CD14-positive monocyte (primary cell): Measurements from ENCODE around the gene CTNNA2. TPM values are rescaled to one million over a fixed set of nuclear protein-coding genes. Genes with fewer than 3 reads are reported as not detected.

Experiments
- DNase-seq, 3 donors: peaks; one replicate each; pipeline ENCODE4 v3.0.0-alpha.2; 2011 to 2022
- H2AFZ ChIP-seq: 2 replicates; pipeline ENCODE4 v1.6.0; 2012; ENCODE audit warnings: mild to moderate bottlenecking, low read depth, low read length, inconsistent platforms; ENCODE audit not compliant: insufficient read depth, poor library complexity, severe bottlenecking
- H3K27ac ChIP-seq, 2 donors: 1 replicate in 1 of 2; 2 replicates in 1 of 2; pipeline ENCODE4 v1.5.1; 2012 to 2013; ENCODE audit warnings: low read length in 2 of 2, control low read depth in 1 of 2, inconsistent platforms in 1 of 2, low read depth in 1 of 2, mild to moderate bottlenecking in 1 of 2
- H3K27me3 ChIP-seq, 2 donors: one replicate each; pipeline versions ENCODE4 v1.6.0 to v1.6.1; 2011 to 2013; ENCODE audit warnings: low read length in 2 of 2; ENCODE audit not compliant: control insufficient read depth in 2 of 2, insufficient read depth in 2 of 2
- H3K36me3 ChIP-seq, 2 donors: replicated peaks in 1 of 2; 1 replicate in 1 of 2; 2 replicates in 1 of 2; pipeline versions ENCODE4 v1.5.1 to v1.6.1; 2012 to 2013; ENCODE audit warnings: low read length in 2 of 2, control low read depth in 1 of 2, inconsistent platforms in 1 of 2, mild to moderate bottlenecking in 1 of 2; ENCODE audit not compliant: insufficient read depth in 2 of 2, control insufficient read depth in 1 of 2
- H3K4me1 ChIP-seq, 2 donors: 1 replicate in 1 of 2; 2 replicates in 1 of 2; pipeline versions ENCODE4 v1.5.1 to v1.6.1; 2012 to 2013; ENCODE audit warnings: low read length in 2 of 2, control low read depth in 1 of 2, inconsistent platforms in 1 of 2, mild to moderate bottlenecking in 1 of 2, moderate library complexity in 1 of 2; ENCODE audit not compliant: insufficient read depth in 2 of 2, control insufficient read depth in 1 of 2
- H3K4me2 ChIP-seq: replicated peaks from 2 replicates; pipeline ENCODE3; 2012; ENCODE audit warnings: low read length, moderate library complexity, mild to moderate bottlenecking; ENCODE audit not compliant: poor library complexity, severe bottlenecking; ENCODE audit errors: extremely low read depth
- H3K4me3 ChIP-seq, 3 experiments: fragments of 200-600 bp in 1 of 3; sonication (generic) in 1 of 3; replicated peaks in 1 of 3; 1 replicate in 2 of 3; 2 replicates in 1 of 3; pipeline ENCODE4 v1.5.1; 2011 to 2013; ENCODE audit warnings: low read length in 3 of 3, mild to moderate bottlenecking in 3 of 3, control low read depth in 2 of 3, low read depth in 2 of 3, inconsistent platforms in 1 of 3, moderate library complexity in 1 of 3
- H3K79me2 ChIP-seq: 2 replicates; pipeline ENCODE4 v1.6.0; 2012; ENCODE audit warnings: mild to moderate bottlenecking, control low read depth, inconsistent platforms, low read length, moderate library complexity; ENCODE audit not compliant: insufficient read depth
- H3K9ac ChIP-seq: 2 replicates; pipeline ENCODE4 v1.6.0; 2017; ENCODE audit warnings: low read length, mild to moderate bottlenecking; ENCODE audit not compliant: insufficient read depth, poor library complexity, severe bottlenecking
- H3K9me3 ChIP-seq, 2 donors: replicated peaks in 1 of 2; 1 replicate in 1 of 2; 2 replicates in 1 of 2; pipeline versions ENCODE4 v1.5.1 to v1.6.1; 2012 to 2013; ENCODE audit warnings: low read length in 2 of 2, control low read depth in 1 of 2; ENCODE audit not compliant: control insufficient read depth in 1 of 2, insufficient read depth in 1 of 2
- H4K20me1 ChIP-seq: 2 replicates; pipeline ENCODE4 v1.6.0; 2012; ENCODE audit warnings: mild to moderate bottlenecking, low read length, control low read depth, moderate library complexity; ENCODE audit not compliant: insufficient read depth
- H3K27ac Mint-ChIP-seq, 7 donors: one replicate each; pipeline ENCODE4 v1.8.0; 2020; ENCODE audit warnings: mild to moderate bottlenecking in 7 of 7, mixed read lengths in 7 of 7, moderate library complexity in 6 of 7, inconsistent platforms in 2 of 7
- H3K27me3 Mint-ChIP-seq, 3 donors: one replicate each; pipeline ENCODE4 v1.8.0; 2021 to 2022; ENCODE audit warnings: low read depth in 3 of 3, mild to moderate bottlenecking in 3 of 3, mixed read lengths in 3 of 3, moderate library complexity in 3 of 3, inconsistent platforms in 1 of 3
- H3K36me3 Mint-ChIP-seq, 2 donors: one replicate each; pipeline ENCODE4 v1.8.0; 2020; ENCODE audit warnings: mixed read lengths in 2 of 2, inconsistent platforms in 1 of 2, mild to moderate bottlenecking in 1 of 2
- H3K4me1 Mint-ChIP-seq: one replicate; pipeline ENCODE4 v1.8.0; 2020; ENCODE audit warnings: mild to moderate bottlenecking, mixed read lengths
- H3K4me3 Mint-ChIP-seq, 2 donors: one replicate each; pipeline ENCODE4 v1.8.0; 2020; ENCODE audit warnings: mild to moderate bottlenecking in 2 of 2, mixed read lengths in 2 of 2, moderate library complexity in 1 of 2
- H3K9me3 Mint-ChIP-seq, 7 donors: one replicate each; pipeline ENCODE4 v1.8.0; 2020 to 2022; ENCODE audit warnings: mixed read lengths in 7 of 7, mild to moderate bottlenecking in 6 of 7, moderate library complexity in 6 of 7, inconsistent platforms in 2 of 7
- WGBS: methylation state at CpG from one replicate; pipeline ENCODE4 v1.1.5; 2013; ENCODE audit warnings: missing lambda C conversion rate; ENCODE audit not compliant: insufficient coverage; 5-methylcytosine and 5-hydroxymethylcytosine counted together
- intact Hi-C, 2 donors: fragments of 100-400 bp; cut with micrococcal nuclease; formaldehyde crosslinking; loops; one replicate each; pipeline versions ENCODE4 v1.15.0 to v1.15.1; 2023
- polyA plus RNA-seq, 3 donors: library from polyadenylated mRNA; depleted of rRNA in 1 of 3; unstranded in 2 of 3; stranded (reverse) in 1 of 3; fragments of 300-500 nt in 2 of 3; fragments of >200 nt in 1 of 3; fragmentation: Illumina TruSeq in 2 of 3; gene quantifications; 1 replicate in 2 of 3; 2 replicates in 1 of 3; pipeline ENCODE4 v1.2.3, GENCODE V29; 2012 to 2021
- TF ChIP-seq, protein P1 (sequence below): fragments of 200-600 bp; IDR thresholded peaks from one replicate; pipeline ENCODE4 v1.8.0; 2022; ENCODE audit warnings: antibody characterized with exemption, mild to moderate bottlenecking

Gene CTNNA2
- polyA plus RNA-seq, 3 donors, result not detected

DNA sequence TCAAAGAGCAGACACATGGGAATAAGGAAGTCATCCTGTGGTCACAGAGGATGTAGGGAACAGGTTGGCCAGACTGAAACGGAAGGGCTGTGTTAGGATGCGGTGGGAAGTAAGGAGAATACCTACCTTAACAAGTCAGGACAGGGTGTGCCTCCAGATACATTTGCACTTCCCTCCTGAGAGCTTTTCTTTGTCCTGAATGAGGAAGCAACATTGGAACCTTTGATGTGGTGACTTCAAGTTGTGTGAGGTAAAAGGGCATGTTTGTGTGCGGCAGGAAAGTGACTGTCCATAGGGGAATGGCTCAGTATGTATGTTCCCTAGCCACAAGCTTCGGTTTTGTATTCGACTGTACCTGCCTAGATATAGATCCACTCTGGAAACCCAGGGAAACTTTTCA, 816.6 kb downstream of the CTNNA2 start:
- Mint-ChIP-seq H3K9me3 (peaks cover 0 to 5% (median 0%) of the 10 kb centered on the region in 7 donors), H3K27ac (no peak overlapping the region), H3K27me3 (peaks cover 0 to 4% (median 1%) of the 10 kb centered on the region in 3 donors), H3K36me3 (no peaks in the 10 kb centered on the region), H3K4me1 (no peaks in the 10 kb centered on the region), H3K4me3 (no peak overlapping the region)
- intact Hi-C loops, result no loop called here
- Histone ChIP-seq H2AFZ (no peak overlapping the region), H3K9ac (no peak overlapping the region), H3K4me2 (no peak overlapping the region), H3K27ac (no peak overlapping the region), H4K20me1 (no peaks in the 10 kb centered on the region), H3K9me3 (no peaks in the 10 kb centered on the region), H3K79me2 (no peaks in the 10 kb centered on the region), H3K4me3 (no peak overlapping the region), H3K36me3 (no peaks in the 10 kb centered on the region), H3K4me1 (no peaks in the 10 kb centered on the region), H3K27me3 (peaks cover 3 to 4% of the 10 kb centered on the region in 2 donors)
- no peak for DNase-seq
- 88% methylated on average over 3 of the region's 5 CpGs for WGBS
- TF ChIP-seq, protein P1, sequence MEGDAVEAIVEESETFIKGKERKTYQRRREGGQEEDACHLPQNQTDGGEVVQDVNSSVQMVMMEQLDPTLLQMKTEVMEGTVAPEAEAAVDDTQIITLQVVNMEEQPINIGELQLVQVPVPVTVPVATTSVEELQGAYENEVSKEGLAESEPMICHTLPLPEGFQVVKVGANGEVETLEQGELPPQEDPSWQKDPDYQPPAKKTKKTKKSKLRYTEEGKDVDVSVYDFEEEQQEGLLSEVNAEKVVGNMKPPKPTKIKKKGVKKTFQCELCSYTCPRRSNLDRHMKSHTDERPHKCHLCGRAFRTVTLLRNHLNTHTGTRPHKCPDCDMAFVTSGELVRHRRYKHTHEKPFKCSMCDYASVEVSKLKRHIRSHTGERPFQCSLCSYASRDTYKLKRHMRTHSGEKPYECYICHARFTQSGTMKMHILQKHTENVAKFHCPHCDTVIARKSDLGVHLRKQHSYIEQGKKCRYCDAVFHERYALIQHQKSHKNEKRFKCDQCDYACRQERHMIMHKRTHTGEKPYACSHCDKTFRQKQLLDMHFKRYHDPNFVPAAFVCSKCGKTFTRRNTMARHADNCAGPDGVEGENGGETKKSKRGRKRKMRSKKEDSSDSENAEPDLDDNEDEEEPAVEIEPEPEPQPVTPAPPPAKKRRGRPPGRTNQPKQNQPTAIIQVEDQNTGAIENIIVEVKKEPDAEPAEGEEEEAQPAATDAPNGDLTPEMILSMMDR, result no peak

DNA sequence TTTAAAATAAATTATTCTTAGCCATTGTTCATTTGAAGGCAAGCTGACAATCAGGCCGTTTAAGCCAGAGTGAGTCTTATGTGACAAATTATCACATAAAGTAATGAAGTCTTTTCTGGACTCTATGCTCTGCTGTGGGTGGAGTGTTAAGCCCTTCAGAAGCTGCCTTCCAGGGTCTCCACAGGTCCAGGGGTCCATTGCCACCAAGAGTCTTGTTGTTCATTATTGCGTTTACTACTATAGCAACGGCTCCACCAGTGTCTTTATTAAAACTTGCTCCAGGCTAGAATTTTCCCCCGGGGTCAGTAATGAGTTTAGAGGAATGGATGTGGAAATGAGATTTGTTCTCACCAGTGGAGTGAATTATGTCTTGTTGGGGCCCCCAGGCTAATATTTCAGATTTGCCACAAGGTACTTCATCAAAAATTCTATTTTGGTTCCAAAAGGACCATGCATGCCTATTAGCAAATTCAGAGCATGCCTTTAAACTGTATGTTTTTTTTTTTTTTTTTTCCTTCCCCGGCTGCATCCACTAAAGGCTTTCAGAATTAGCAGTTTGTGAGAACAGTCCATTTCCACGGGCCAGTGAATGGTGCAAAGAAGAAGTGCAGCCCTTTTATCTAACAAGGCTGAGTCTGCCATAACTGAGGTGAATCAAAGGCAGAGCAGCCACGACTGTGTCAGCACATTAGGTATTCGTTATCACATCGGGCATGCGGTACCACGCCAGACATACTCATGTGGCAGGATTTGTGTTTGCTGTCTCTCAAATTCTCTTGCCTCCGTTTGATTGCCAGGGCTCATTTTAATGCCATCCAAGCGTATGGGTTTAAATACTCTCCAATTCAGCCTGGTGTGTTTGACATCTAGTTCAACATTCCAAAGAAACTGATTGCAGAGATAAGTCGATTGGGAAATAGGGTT, 817.9 kb downstream of the CTNNA2 start:
- no peaks in the 10 kb centered on the region for H4K20me1 ChIP-seq
- TF ChIP-seq, protein P1, result no peak
- no peak overlapping the region for H3K4me2 ChIP-seq
- 98% methylated on average over 8 of the region's 14 CpGs for WGBS
- H3K4me1 Mint-ChIP-seq, result no peaks in the 10 kb centered on the region
- no peak overlapping the region for H3K27ac Mint-ChIP-seq
- no peaks in the 10 kb centered on the region for H3K4me1 ChIP-seq
- no peak for DNase-seq
- no peaks in the 10 kb centered on the region for H3K9me3 ChIP-seq
- H3K36me3 Mint-ChIP-seq, result no peaks in the 10 kb centered on the region
- peaks cover 0 to 7% (median 0%) of the 10 kb centered on the region in 7 donors for H3K9me3 Mint-ChIP-seq
- H3K27me3 Mint-ChIP-seq, result peaks cover 0 to 4% (median 0%) of the 10 kb centered on the region in 3 donors
- no peak overlapping the region for H2AFZ ChIP-seq
- H3K79me2 ChIP-seq, result no peaks in the 10 kb centered on the region
- intact Hi-C loops, result no loop called here
- H3K36me3 ChIP-seq, result no peaks in the 10 kb centered on the region
- H3K27ac ChIP-seq, result no peak overlapping the region
- no peak overlapping the region for H3K4me3 ChIP-seq
- H3K27me3 ChIP-seq, result no peaks in the 10 kb centered on the region
- H3K4me3 Mint-ChIP-seq, result no peak overlapping the region
- no peak overlapping the region for H3K9ac ChIP-seq
